Prostate gland (tissue), 2 donors: ENCODE data around the gene EEA1. TPM values are rescaled to one million over a fixed set of nuclear protein-coding genes. Genes with fewer than 3 reads are reported as not detected.

ENCODE experiments used
- DNase-seq: peaks from one replicate; pipeline ENCODE4 v3.0.0-alpha.2; 2019; ENCODE audit warnings: low spot score
- H3K27ac ChIP-seq, 2 donors: fragments of 200-600 bp; sonication (generic); 2 replicates each; pipeline ENCODE4 v1.5.1; 2017 to 2019
- H3K27me3 ChIP-seq: fragments of 200-600 bp; sonication (generic); replicated peaks from 2 replicates; pipeline ENCODE4 v1.5.1; 2019; ENCODE audit not compliant: insufficient read depth
- H3K36me3 ChIP-seq, 2 donors: fragments of 200-600 bp; sonication (generic); 1 replicate in 1 of 2; 2 replicates in 1 of 2; pipeline versions ENCODE4 v1.5.1 to v1.8.1; 2017 to 2019
- H3K4me1 ChIP-seq: fragments of 200-600 bp; sonication (generic); replicated peaks from 2 replicates; pipeline ENCODE4 v1.5.1; 2019
- H3K4me3 ChIP-seq, 2 donors: fragments of 200-600 bp; sonication (generic); 2 replicates each; pipeline ENCODE4 v1.5.1; 2017 to 2019
- H3K9me3 ChIP-seq: fragments of 200-600 bp; sonication (generic); 2 replicates; pipeline ENCODE4 v1.5.1; 2017
- POLR2A ChIP-seq: fragments of 450-650 bp; IDR thresholded peaks from one replicate; pipeline ENCODE4 v1.6.1; 2016; ENCODE audit warnings: antibody characterized with exemption, mild to moderate bottlenecking
- POLR2AphosphoS5 ChIP-seq: sonication (generic); formaldehyde crosslinking; IDR thresholded peaks from one replicate; pipeline ENCODE4 v1.6.1; 2017; ENCODE audit warnings: antibody characterized with exemption
- WGBS: methylation state at CpG from one replicate; pipeline ENCODE4 v1.1.5; 2018; 5-methylcytosine and 5-hydroxymethylcytosine counted together
- intact Hi-C: fragments of 100-400 bp; cut with DNase I; formaldehyde crosslinking; loops from one replicate; pipeline ENCODE4 v1.14.2; 2022
- total RNA-seq, 2 donors: library from RNA; depleted of rRNA; stranded (reverse); fragments of >200 nt; gene quantifications; one replicate each; pipeline ENCODE4 v1.1.0, GENCODE V29; 2016
- TF ChIP-seq, protein P1 (sequence below), 4 experiments: fragments of 200-600 bp in 2 of 4; fragments of 450-650 bp in 2 of 4; sonication (generic) in 2 of 4; IDR thresholded peaks; 1 replicate in 3 of 4; 2 replicates in 1 of 4; pipeline ENCODE4 v1.5.1; 2016 to 2019; ENCODE audit warnings: antibody characterized with exemption in 4 of 4, mild to moderate bottlenecking in 2 of 4, moderate library complexity in 2 of 4

Gene EEA1
- total RNA-seq, 2 donors from 2014 or later, result 18.6 to 22.6 TPM

DNA sequence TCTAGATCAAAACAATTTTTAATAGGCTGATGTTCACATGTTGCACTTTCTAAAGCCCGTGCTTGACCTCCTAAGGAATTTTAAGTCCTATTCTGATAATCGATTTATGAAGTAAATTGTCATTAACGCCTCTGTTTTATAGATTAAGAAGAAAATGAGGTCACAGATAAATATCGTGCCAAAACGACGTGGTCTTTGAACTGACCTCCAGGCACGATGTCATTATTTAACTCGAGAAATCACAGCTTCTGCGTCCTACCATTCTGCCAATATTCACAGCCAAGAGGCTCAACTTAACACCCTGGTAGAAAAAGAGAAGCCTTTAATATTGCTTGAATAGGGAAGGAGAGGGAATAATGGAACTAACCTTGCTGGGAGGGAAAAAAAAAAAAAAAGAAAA, 888 bp upstream of the EEA1 start:
- no peaks in the 10 kb centered on the region for H3K27me3 ChIP-seq
- 5% methylated on average over 9 of the region's 9 CpGs for WGBS
- no peak for DNase-seq
- H3K36me3 ChIP-seq, result no peaks in the 10 kb centered on the region
- TF ChIP-seq POLR2A, result no peak
- TF ChIP-seq, protein P1, sequence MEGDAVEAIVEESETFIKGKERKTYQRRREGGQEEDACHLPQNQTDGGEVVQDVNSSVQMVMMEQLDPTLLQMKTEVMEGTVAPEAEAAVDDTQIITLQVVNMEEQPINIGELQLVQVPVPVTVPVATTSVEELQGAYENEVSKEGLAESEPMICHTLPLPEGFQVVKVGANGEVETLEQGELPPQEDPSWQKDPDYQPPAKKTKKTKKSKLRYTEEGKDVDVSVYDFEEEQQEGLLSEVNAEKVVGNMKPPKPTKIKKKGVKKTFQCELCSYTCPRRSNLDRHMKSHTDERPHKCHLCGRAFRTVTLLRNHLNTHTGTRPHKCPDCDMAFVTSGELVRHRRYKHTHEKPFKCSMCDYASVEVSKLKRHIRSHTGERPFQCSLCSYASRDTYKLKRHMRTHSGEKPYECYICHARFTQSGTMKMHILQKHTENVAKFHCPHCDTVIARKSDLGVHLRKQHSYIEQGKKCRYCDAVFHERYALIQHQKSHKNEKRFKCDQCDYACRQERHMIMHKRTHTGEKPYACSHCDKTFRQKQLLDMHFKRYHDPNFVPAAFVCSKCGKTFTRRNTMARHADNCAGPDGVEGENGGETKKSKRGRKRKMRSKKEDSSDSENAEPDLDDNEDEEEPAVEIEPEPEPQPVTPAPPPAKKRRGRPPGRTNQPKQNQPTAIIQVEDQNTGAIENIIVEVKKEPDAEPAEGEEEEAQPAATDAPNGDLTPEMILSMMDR (IDR thresholded peaks at IDR 0.05), result no peak
- no peak for TF ChIP-seq POLR2AphosphoS5
- H3K9me3 ChIP-seq, result no peaks in the 10 kb centered on the region
- intact Hi-C loops, result loop anchor here (5.0 kb wide), 1 partner anchor 447 kb away; the partner anchor contains the start of gene NUDT4
- H3K4me1 ChIP-seq, result no peaks in the 10 kb centered on the region
- H3K27ac ChIP-seq, result peak overlapping the region; percentile 93 to 98
- H3K4me3 ChIP-seq, result peak overlapping the region; percentile 85

DNA sequence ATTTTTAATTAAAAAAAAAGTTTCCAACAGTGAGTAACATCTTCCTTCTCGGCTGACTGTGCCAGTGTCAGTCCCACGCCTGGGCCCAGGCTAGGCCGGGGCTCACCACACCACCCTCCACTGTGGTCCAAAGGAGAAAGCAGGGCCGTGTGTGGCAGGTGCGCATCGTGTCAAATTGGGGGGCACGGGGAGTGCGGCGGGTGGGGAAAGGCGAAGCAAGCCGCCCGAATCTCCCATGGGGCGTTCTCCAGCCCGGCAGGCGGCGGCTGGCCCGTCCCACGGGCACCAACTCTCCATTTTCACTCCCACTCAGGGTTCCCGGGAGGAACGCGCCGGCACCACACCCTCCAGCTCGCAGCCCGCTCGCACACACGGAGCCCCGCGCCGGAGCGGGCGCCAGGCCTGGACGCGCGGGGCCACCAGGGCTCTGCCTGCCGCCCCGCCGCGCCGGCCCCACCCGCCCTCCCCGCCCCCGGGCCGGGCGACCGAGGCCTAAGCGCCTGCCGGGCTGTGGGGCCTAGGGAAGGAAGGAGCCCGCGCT, 604 bp downstream of the EEA1 start:
- Histone ChIP-seq H3K9me3 (no peaks in the 10 kb centered on the region), H3K27me3 (no peaks in the 10 kb centered on the region), H3K36me3 (no peaks in the 10 kb centered on the region), H3K27ac (peak overlapping the region; percentile 93 to 98), H3K4me1 (no peaks in the 10 kb centered on the region), H3K4me3 (peak overlapping the region; percentile 85)
- TF ChIP-seq, protein P1 (IDR thresholded peaks at IDR 0.05), result no peak
- TF ChIP-seq POLR2A (no peak), POLR2AphosphoS5 (no peak)
- intact Hi-C loops, result loop anchor here (5.0 kb wide), 1 partner anchor 449 kb away; the partner anchor contains the start of gene NUDT4
- DNase-seq, result peak; percentile 16
- WGBS, result 1% methylated on average over 32 of the region's 49 CpGs

DNA sequence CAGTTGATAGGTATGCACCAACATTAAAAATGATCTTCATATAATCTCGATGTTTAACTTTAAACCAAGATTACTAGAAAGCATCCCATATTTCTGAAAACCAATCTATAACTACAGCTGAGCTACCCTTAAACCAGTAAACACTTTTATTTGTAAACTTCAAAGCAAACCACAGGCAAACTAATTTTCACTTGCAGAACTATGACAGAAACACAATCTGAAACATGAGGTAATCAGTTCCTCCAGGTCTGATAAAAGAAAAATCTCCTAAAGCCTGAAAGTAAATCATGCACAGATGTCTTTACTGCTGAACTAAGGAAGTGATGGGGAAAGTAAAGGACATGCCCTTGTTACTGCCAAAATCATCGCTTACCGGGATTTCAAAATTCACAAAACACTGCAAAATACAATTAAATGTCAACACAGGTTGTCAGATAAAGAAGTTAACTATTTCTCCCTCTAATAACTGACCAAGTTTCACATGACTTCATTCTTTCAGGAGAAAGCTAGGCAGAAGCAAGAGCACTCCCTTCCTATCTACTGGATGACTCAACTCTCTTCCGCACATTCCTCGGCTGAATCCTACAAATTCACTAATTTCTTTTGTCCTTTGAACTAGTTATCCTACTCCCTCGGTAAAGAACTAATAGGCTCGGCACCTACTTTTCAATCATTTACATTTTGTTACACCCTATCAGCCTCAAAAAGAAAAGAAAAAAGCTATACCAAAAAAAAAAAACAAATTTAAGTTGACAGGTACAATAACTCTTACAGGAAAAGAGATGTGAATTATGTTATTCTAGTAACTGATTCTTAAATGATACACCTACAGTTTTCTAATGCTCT, 1.4 kb downstream of the EEA1 start:
- DNase-seq, result no peak
- H3K36me3 ChIP-seq, result no peaks in the 10 kb centered on the region
- H3K4me3 ChIP-seq, result peak overlapping the region; percentile 85
- no peaks in the 10 kb centered on the region for H3K9me3 ChIP-seq
- peak overlapping the region; percentile 93 to 98 for H3K27ac ChIP-seq
- TF ChIP-seq, protein P1 (IDR thresholded peaks at IDR 0.05), result no peak
- TF ChIP-seq POLR2AphosphoS5 (no peak), POLR2A (no peak)
- no peaks in the 10 kb centered on the region for H3K4me1 ChIP-seq
- WGBS, result 14% methylated on average over 7 of the region's 7 CpGs
- H3K27me3 ChIP-seq, result no peaks in the 10 kb centered on the region
- intact Hi-C loops, result loop anchor here (5.0 kb wide), 1 partner anchor 450 kb away; the partner anchor contains the start of gene NUDT4

DNA sequence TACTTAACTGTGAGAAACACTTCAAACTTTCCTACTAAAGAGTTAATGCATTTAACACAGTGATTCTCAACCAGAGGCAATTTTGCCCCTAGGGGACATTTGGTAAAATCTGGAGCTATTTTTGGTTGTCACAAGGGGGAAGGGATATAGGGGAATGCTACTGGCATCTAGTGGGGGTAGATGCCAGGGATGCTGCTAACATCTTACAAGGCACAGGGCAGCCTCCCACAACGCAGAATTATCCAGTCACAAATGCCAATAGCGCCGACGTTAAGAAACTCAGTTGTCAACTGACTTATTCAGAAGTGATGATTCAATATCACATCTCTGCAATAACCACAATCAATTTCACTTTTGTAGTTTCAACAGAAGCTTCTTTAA, 2.0 kb downstream of the EEA1 start:
- no peaks in the 10 kb centered on the region for H3K9me3 ChIP-seq
- intact Hi-C loops, result loop anchor here (5.0 kb wide), 1 partner anchor 450 kb away; the partner anchor contains the start of gene NUDT4
- 10% methylated on average over 4 of the region's 4 CpGs for WGBS
- no peaks in the 10 kb centered on the region for H3K36me3 ChIP-seq
- H3K27ac ChIP-seq, result no peak overlapping the region
- no peaks in the 10 kb centered on the region for H3K27me3 ChIP-seq
- no peaks in the 10 kb centered on the region for H3K4me1 ChIP-seq
- H3K4me3 ChIP-seq, result peak overlapping the region in 1 of 2 donors; percentile 85
- no peak for DNase-seq
- TF ChIP-seq POLR2AphosphoS5, result no peak
- TF ChIP-seq, protein P1 (IDR thresholded peaks at IDR 0.05), result peak in 1 of 4 experiments; percentile 8
